GM20000 (cell line): ENCODE data around the gene PAFAH2.

Source experiments
- DNase-seq: peaks from one replicate; pipeline ENCODE4 v3.0.0; 2012; ENCODE audit warnings: low spot score
- CTCF ChIP-seq: IDR thresholded peaks from 2 replicates; pipeline ENCODE4 v1.5.1; 2012; ENCODE audit warnings: mild to moderate bottlenecking, control low read depth; ENCODE audit errors: extremely low read depth, missing control alignments

The PAFAH2 gene

GRCh38 chr1:26023826-26024225, 26.0 kb upstream of the PAFAH2 start:
- no peak for TF ChIP-seq CTCF

GRCh38 chr1:26023009-26023408, 25.1 kb upstream of the PAFAH2 start:
- no peak for DNase-seq
- no peak for TF ChIP-seq CTCF

More at GRCh38 chr1:26023826-26024225, 26.0 kb upstream of the PAFAH2 start:
- no peak for DNase-seq

GRCh38 chr1:26022404-26022779, 24.5 kb upstream of the PAFAH2 start:
- TF ChIP-seq CTCF = no peak

GRCh38 chr1:26021647-26022403, 24.0 kb upstream of the PAFAH2 start, which contains the start of gene EXTL1:
EXTL1 (plus strand) TSS chr1:26021775; CDS start chr1:26022647, 872 bp downstream.
- no peak for TF ChIP-seq CTCF
- no peak for DNase-seq

More at GRCh38 chr1:26022404-26022779, 24.5 kb upstream of the PAFAH2 start:
- no peak for DNase-seq

GRCh38 chr1:26020941-26021646, 23.2 kb upstream of the PAFAH2 start:
- no peak for DNase-seq
- TF ChIP-seq CTCF = no peak

- TF ChIP-seq CTCF = no peak
- DNase-seq = no peak
Measured at GRCh38 chr1:26020330-26020768, 22.5 kb upstream of the PAFAH2 start.

GRCh38 chr1:26019641-26020315, 21.9 kb upstream of the PAFAH2 start:
- DNase-seq = no peak
- no peak for TF ChIP-seq CTCF
